ENCODE results near the gene TUT1.
A peak's percentile ranks its signal among the peaks of the same experiment; 100 is the strongest.
"Not testable (repeated sequence)": the region's sequence is repeated elsewhere in the genome, so short reads cannot be mapped to it uniquely, and the experiment has no call there.

The TUT1 gene

DNA sequence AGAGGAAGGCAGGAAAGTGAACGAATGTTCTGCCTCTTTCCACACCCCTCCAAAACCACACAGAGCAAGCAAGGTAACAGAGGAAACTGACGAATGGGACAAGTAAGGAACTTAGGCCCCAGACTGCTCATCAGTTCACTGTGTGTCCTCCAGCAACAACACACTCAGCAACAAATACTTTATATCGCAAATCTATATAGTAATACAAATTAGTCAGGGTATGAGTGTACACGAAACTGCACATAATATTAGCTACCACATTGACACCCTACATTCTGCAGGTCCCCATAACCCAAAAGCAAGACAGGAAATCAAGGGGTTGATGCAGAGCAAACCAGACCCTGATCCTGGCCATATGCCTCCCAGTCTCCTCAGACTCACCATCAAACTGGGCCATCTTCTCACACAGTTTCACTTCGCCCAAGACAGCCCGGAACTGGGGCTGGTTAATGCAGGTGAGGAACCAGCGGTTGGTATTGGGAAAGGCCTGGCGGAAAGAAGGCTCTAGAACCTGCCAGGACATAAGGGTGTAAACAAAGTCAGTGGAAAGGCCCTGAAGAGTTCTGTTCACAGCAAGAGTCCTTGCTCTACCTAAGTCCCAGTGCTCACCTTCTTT, 24.2 kb downstream of the TUT1 start:
- H3K4me3 ChIP-seq (ENCODE audit: low read length) = no peak overlapping the region
- peak overlapping the region; percentile 69 for H3K27ac ChIP-seq (ENCODE audit: low read length)
- H2AFZ ChIP-seq (ENCODE audit: low read depth, low read length) = no peak overlapping the region
- TF ChIP-seq, protein P1, sequence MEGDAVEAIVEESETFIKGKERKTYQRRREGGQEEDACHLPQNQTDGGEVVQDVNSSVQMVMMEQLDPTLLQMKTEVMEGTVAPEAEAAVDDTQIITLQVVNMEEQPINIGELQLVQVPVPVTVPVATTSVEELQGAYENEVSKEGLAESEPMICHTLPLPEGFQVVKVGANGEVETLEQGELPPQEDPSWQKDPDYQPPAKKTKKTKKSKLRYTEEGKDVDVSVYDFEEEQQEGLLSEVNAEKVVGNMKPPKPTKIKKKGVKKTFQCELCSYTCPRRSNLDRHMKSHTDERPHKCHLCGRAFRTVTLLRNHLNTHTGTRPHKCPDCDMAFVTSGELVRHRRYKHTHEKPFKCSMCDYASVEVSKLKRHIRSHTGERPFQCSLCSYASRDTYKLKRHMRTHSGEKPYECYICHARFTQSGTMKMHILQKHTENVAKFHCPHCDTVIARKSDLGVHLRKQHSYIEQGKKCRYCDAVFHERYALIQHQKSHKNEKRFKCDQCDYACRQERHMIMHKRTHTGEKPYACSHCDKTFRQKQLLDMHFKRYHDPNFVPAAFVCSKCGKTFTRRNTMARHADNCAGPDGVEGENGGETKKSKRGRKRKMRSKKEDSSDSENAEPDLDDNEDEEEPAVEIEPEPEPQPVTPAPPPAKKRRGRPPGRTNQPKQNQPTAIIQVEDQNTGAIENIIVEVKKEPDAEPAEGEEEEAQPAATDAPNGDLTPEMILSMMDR (IDR thresholded peaks at IDR 0.05; ENCODE audit: low read depth, low read length) = no peak
- TF ChIP-seq EZH2phosphoT487 (IDR thresholded peaks at IDR 0.05; ENCODE audit: low read depth) = no peak
- H3K9me3 ChIP-seq (ENCODE audit: insufficient read depth, low read length) = no peaks in the 10 kb centered on the region
- peaks cover 91% of the 10 kb centered on the region for H3K79me2 ChIP-seq (ENCODE audit: low read length)
- peaks cover 24% of the 10 kb centered on the region; the same call in 1 of the 2 replicates for H4K20me1 ChIP-seq (ENCODE audit: insufficient read depth, low read length)
- no peak overlapping the region for H3K9ac ChIP-seq (ENCODE audit: low read length)
- peaks cover 47% of the 10 kb centered on the region for H3K4me1 ChIP-seq (ENCODE audit: low read length)
- H3K36me3 ChIP-seq (replicated peaks; ENCODE audit: low read depth, low read length) = peaks cover 71% of the 10 kb centered on the region
- no peaks in the 10 kb centered on the region for H3K27me3 ChIP-seq (ENCODE audit: low read depth, low read length)
- H3K4me2 ChIP-seq (ENCODE audit: low read length) = peak overlapping the region; percentile 16

DNA sequence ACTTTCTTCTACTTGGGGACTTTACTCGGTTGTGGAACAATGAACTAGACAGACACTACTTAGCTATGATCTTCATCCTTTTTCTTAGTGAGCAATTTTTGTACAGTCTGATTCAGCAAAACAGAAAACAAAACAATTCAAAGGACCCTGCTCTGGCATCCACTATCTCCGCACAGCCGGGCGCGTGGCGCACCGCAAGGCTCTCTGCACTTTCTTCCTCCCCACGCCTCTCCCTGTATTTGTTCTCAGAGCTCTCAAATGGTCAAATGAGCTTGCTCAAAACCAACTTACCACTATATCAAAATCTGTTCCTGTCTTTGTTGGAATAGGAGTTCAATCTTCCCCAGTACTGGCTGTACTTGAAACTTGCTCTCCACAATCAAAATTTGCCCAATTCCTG, 25.1 kb downstream of the TUT1 start:
- H3K4me1 ChIP-seq (ENCODE audit: low read length) = peaks cover 38% of the 10 kb centered on the region
- no peaks in the 10 kb centered on the region for H3K27me3 ChIP-seq (ENCODE audit: low read depth, low read length)
- H3K27ac ChIP-seq (ENCODE audit: low read length) = peak overlapping the region; percentile 69
- H3K4me2 ChIP-seq (ENCODE audit: low read length) = no peak overlapping the region
- H4K20me1 ChIP-seq (ENCODE audit: insufficient read depth, low read length) = peaks cover 24% of the 10 kb centered on the region; the same call in 1 of the 2 replicates
- no peak overlapping the region for H3K9ac ChIP-seq (ENCODE audit: low read length)
- peaks cover 86% of the 10 kb centered on the region for H3K79me2 ChIP-seq (ENCODE audit: low read length)
- no peak overlapping the region for H2AFZ ChIP-seq (ENCODE audit: low read depth, low read length)
- H3K36me3 ChIP-seq (replicated peaks; ENCODE audit: low read depth, low read length) = peaks cover 62% of the 10 kb centered on the region
- no peak overlapping the region for H3K4me3 ChIP-seq (ENCODE audit: low read length)
- no peaks in the 10 kb centered on the region for H3K9me3 ChIP-seq (ENCODE audit: insufficient read depth, low read length)
- no peak for TF ChIP-seq EZH2phosphoT487 (IDR thresholded peaks at IDR 0.05; ENCODE audit: low read depth)
- TF ChIP-seq, protein P1 (IDR thresholded peaks at IDR 0.05; ENCODE audit: low read depth, low read length) = no peak

DNA sequence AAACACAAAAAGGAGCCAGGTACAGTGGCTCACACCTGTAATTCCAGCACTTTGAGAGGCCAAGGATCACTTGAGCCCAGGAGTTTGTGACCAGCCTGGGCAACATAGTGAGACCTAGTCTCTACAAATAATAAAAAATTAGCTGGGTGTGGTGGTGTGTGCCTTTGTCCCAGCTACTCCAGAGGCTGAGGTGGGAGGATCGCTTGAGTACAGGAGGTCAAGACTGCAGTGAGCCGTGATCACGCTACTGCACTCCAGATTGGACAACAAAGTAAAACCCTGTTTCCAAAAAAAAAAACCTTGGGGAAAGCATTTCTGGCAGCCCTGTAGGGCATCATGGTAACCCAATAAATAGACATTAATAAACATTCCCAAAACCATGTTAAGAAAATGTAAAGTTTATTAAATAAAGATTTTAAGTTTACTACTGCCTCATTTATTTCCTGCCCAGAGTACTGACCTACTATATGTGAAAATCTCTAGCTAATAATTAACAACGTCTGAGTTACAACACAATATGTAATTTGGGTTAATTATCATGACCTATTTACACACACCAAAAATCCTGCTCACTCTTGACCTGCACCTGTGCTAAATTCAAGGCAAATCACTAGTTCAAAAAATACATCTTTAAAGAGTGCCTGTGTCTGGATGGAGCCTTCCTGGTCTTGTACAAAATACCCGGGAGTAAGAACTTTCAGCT, 26.1 kb downstream of the TUT1 start:
- H3K4me1 ChIP-seq (ENCODE audit: low read length) = peaks cover 39% of the 10 kb centered on the region
- peaks cover 82% of the 10 kb centered on the region for H3K79me2 ChIP-seq (ENCODE audit: low read length)
- H3K9ac ChIP-seq (ENCODE audit: low read length) = no peak overlapping the region
- H4K20me1 ChIP-seq (ENCODE audit: insufficient read depth, low read length) = peaks cover 28% of the 10 kb centered on the region; the same call in 1 of the 2 replicates
- no peak overlapping the region for H3K4me3 ChIP-seq (ENCODE audit: low read length)
- H2AFZ ChIP-seq (ENCODE audit: low read depth, low read length) = no peak overlapping the region
- no peaks in the 10 kb centered on the region for H3K9me3 ChIP-seq (ENCODE audit: insufficient read depth, low read length)
- no peaks in the 10 kb centered on the region for H3K27me3 ChIP-seq (ENCODE audit: low read depth, low read length)
- no peak overlapping the region for H3K4me2 ChIP-seq (ENCODE audit: low read length)
- H3K36me3 ChIP-seq (replicated peaks; ENCODE audit: low read depth, low read length) = peaks cover 59% of the 10 kb centered on the region
- TF ChIP-seq, protein P1 (IDR thresholded peaks at IDR 0.05; ENCODE audit: low read depth, low read length) = no peak
- TF ChIP-seq EZH2phosphoT487 (IDR thresholded peaks at IDR 0.05; ENCODE audit: low read depth) = no peak
- peak overlapping the region; percentile 16 for H3K27ac ChIP-seq (ENCODE audit: low read length)

DNA sequence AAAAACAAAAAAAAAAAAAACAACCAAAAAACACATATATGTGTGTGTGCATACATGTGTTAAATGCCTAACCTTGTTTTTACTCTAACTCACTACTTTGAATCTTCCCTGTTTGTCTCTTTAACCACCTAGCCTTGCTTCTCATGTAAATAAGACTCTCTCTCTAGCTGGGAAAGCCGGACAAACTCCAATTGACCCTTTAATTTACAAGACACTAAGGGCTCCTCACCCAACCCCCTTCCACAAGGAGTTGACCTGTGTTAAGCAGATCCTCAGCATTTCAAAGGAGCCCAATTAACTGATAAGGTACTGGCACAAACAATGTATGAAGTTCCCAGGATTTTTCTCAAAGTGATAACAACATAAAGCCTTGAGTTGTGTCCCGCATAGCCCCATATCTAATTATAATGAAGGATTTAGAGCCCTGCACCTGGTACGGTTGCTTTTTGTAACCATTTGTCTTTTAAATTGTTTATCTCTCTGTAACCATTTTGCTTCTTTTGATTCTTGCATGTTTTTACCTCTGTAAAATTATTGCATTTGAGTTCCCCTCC, 29.6 kb downstream of the TUT1 start:
- not testable (repeated sequence) for H3K4me3 ChIP-seq (ENCODE audit: low read length); H3K9ac ChIP-seq (ENCODE audit: low read length); H3K4me2 ChIP-seq (ENCODE audit: low read length); H2AFZ ChIP-seq (ENCODE audit: low read depth, low read length); H3K27me3 ChIP-seq (ENCODE audit: low read depth, low read length); H3K9me3 ChIP-seq (ENCODE audit: insufficient read depth, low read length); H3K27ac ChIP-seq (ENCODE audit: low read length)
- Histone ChIP-seq H3K36me3 (replicated peaks; ENCODE audit: low read depth, low read length) (peaks cover 58% of the 10 kb centered on the region), H3K4me1 (ENCODE audit: low read length) (peaks cover 48% of the 10 kb centered on the region), H4K20me1 (ENCODE audit: insufficient read depth, low read length) (peaks cover 21% of the 10 kb centered on the region; the same call in 1 of the 2 replicates), H3K79me2 (ENCODE audit: low read length) (peaks cover 68% of the 10 kb centered on the region)
